NK-92 (cell line): Measurements from ENCODE around the gene PAEP.
"Not testable (repeated sequence)": the region's sequence is repeated elsewhere in the genome, so short reads cannot be mapped to it uniquely, and the experiment has no call there.

Experiments used
- DNase-seq: peaks from one replicate; lab custom pipeline; 2025; ENCODE audit not compliant: unreplicated experiment; lab: John Stamatoyannopoulos, UW

PAEP gene

DNA sequence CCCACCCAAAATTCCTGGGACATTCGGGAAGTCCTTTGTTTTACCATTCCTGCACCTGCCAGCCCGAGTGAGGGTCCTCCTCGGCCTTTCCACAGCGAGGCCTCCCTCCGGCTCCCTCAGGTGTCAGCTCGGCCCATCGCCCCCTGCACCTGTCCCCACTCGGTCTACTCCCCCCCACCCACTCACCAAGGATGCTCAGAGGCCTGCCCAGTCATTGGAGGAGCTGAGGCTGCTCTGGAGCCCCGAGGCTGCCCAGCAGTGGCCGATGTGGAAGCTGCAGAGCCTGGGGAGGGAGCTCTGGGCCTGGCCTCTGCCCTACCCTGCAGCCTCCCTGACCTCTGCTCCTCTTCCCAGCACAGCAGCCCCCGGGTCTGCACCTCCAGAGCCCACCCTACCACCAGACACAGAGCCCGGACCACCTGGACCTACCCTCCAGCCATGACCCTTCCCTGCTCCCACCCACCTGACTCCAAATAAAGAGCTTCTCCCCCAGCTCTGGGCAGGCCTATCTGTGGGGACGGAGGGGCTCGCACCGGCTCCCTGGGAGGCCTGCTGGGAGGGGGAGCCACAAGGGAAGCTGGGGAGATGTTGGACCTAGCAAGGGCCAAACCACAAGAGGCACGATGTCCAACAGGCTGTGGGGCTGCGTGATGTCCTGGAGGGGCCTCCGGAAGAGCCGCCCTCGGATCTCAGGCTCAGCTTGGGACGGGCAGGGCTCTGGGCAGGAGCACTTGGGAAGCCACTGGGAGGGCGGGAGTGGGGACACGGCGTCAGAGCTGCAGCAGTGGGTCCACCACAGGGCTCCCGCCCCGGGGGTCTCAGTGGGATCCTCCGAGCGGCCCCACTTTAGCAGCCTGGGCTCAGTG is 11.8 kb upstream of the PAEP start:
- DNase-seq = not testable (repeated sequence)

DNA sequence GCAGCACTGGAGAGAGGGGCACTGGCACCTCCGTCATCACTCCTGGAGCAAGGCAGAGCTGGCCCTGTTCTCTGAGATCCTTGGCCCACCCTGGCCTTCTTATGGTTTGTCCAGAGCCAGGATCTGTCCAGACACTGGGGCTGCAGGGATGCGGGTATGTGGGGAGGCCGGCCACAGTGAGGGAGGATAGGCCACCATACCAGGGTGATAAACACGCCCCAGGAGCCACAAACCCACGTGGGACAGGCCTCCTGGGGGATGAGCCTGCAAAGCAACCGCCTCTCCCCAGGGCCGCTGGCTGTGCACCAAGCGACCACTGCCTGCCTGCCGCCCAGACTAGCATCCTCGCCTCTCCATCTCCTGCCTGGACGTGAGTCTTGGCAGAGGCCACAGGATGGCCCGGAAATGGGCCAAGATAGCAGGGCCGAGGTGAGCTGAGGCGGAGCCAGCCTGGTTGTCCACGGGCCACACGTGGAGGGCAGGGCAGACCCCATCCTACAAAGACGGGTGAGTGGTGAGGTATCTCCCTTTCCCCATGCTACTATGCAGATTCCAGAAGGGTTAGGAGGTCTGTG is 11.1 kb upstream of the PAEP start:
- DNase-seq = no peak

DNA sequence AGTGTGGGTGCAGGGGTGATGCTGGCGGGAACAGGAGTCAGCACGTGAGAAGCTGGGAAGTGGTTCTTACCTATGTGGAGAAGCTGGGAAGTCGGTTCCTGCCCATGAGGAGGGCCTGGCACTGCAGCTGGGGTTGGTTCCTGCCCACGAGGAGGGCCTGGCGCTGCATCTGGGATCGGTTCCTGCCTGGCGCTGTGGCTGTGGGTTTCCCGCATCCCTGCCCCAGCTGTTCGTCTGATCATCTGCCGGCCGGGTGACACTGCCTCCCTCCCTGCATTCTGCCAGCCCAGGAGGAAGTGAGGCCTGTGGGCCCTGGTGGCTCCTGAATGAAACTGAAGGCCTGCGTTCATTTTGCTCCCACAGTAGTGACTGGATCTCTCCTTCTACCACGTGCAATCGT is 10.5 kb upstream of the PAEP start:
- DNase-seq = no peak

GRCh38 chr9:135551456-135551855 is 10.1 kb upstream of the PAEP start:
- no peak for DNase-seq

- DNase-seq = no peak
Observed at GRCh38 chr9:135552021-135552697, 9.4 kb upstream of the PAEP start.

GRCh38 chr9:135552698-135553171 is 8.8 kb upstream of the PAEP start:
- DNase-seq = no peak

DNA sequence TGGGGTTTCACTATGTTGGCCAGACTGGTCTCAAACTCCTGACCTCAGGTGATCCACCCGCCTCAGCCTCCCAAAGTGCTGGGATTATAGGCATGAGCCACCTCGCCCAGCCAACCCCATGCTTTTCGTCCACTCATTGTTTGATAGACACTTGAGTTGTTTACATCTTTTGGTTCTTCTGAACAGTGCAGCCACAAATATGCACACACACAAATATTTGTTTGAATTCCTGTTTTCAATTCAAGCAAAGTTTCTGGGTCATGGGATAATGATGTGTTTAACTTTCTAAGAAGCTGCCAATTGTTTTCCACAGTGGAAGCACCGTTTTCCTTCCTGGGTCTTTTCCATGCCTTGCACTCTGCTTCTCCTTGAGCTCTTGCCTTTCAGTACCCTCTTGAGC is 6.8 kb upstream of the PAEP start:
- no peak for DNase-seq

DNA sequence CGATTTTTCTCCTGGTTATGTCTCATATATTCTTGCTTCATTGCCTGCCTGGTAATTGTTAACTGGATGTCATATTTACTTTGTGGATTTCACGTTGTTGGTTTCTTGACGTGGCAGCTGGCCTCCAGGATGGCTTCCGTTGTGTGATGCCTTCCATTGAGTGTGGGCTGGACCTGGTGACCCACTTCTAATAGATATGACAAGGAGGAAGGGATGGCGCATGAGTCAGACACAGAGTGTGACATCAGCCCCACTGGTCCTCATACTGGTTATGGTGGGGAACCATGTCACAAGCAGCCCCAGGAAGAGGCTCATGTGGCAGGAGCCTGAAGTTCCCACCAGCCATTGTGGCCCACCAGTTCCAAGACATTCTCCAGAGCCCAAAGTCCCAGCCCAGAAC is 6.4 kb upstream of the PAEP start:
- DNase-seq = no peak

GRCh38 chr9:135555910-135556309 is 5.6 kb upstream of the PAEP start:
- DNase-seq = no peak

DNA sequence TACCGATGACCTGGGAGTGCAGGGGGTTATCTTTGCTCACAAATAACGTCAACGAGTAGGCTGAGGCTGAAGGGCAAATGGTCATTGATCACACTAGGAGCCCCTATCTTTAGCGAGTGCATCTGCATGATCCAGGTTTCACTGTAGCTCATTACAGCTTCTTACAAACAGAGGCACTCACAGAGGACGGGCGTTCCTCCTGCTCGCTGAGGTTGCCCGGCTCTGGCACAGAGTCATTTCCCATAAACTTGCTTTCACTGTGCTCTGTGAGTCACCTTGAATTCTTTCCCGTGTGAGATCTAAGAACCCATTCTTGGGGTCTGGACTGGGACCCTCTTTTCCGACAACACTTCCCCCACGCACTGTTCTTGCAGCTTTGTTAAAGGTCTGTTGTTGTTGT is 1.9 kb upstream of the PAEP start:
- no peak for DNase-seq

DNA sequence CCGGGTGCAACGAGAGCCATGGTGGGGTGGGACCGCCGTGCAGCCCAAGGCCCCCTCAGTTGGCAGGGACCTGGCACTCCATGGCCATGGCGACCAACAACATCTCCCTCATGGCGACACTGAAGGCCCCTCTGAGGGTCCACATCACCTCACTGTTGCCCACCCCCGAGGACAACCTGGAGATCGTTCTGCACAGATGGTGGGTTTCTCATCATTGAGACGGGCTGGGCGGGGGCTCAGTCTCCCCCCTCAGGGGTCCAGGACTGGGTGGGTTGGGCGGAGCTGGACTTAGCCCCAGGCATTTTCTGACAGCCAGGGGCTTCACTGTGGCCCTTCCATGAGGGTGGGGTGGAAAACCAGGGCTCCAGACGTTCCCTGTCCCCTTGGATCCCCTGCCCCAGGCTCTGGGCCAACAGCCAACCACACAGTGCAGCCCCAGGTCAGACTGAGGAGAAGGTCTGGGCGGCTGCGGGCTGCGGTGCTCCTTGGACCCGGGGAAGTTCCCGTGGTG is 734 bp downstream of the PAEP start:
- DNase-seq = no peak

- DNase-seq = no peak
Observed at GRCh38 chr9:135563039-135563476, 1.5 kb downstream of the PAEP start.

- DNase-seq = no peak
Observed at GRCh38 chr9:135563858-135564257, 2.3 kb downstream of the PAEP start.

DNA sequence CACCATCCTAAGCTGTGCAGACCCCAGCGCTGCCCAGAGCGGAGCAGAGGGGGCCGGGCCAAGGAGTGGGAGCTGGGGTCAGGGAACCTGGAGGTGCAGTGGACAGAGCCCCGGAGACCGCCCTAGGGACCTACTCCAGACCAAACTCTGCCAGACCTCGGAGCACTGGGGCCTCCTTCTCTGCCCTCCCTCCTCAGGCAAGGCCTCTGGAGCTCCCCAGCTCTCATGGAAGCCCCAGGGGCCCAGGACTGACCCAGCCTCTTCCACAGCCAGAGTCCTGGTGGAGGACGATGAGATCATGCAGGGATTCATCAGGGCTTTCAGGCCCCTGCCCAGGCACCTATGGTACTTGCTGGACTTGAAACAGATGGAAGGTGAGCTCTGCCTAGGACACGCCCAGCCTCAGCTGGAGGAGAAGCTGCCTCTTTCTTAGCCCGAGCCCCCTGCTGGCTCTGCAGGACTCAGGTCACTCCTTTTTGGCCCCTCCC is 3.6 kb downstream of the PAEP start:
- no peak for DNase-seq

DNA sequence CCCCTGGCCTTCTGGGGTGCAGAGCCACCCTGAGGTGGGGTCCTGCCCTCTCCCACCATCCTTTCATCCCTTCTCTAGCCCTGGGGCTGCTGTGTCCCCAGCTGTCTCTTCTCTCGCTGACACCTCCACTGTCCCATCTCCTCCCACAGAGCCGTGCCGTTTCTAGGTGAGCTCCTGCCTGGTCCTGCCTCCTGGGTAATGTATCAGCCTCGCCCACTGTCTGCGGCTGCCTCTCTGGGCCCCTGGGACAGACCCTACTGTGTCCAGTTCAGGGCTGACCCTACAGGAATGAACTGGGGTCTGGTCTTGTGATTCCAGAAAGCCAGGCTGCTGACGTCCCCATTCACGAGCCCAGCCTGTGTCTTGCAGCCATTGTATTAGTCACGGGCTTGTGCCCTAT is 4.1 kb downstream of the PAEP start:
- no peak for DNase-seq

DNA sequence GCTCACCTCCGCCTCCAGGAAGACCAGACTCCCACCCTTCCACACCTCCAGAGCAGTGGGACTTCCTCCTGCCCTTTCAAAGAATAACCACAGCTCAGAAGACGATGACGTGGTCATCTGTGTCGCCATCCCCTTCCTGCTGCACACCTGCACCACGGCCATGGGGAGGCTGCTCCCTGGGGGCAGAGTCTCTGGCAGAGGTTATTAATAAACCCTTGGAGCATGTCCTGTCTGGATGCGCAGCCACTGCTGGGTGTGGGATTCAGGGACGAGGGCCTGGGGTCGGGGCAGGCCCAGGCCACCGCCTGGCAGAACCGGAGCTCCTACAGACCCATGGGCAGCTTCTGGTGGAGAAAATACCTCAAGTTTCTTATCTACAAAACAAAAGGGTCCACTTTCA is 5.0 kb downstream of the PAEP start:
- DNase-seq = no peak

DNA sequence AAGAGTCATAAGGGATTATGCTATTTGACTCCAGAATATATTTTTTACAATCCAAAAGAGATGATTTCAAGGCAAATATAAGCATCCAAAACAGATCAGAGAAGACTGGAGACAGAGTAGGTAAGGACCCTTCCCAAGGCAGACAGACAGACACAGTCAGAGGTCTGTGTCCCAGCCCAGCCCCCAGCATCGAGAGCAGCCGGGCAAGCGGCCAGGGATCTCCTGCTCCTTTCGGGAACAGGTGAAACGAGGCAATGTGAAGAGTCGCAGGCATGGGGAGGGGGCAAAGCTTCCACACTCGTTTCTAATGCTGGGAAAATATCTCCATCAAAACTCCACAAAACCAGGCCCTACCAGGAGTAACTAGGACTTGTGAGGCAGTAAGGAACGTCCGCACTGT is 5.8 kb downstream of the PAEP start:
- DNase-seq = no peak

GRCh38 chr9:135568026-135568425 is 6.5 kb downstream of the PAEP start:
- DNase-seq = no peak

DNA sequence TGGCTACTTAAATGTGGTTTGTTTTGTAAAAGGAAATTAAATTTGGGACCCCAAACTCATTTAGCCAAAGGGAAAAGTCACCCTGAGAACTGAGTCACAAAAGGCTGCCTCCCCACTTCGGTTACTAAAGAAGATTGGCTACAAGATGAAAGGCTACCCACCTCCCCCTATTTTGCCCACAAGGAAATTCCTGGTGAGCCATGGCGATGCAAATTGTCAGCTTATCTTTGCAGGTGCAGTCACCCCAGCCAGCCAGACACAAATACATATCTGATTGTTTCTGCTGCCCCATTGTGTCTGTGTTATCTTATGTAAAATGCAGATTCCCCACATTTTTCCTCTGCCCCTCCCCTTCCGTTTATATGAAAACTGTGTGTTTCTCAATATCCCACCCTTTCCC is 8.9 kb downstream of the PAEP start:
- no peak for DNase-seq

GRCh38 chr9:135572233-135572632 is 10.7 kb downstream of the PAEP start:
- no peak for DNase-seq

DNA sequence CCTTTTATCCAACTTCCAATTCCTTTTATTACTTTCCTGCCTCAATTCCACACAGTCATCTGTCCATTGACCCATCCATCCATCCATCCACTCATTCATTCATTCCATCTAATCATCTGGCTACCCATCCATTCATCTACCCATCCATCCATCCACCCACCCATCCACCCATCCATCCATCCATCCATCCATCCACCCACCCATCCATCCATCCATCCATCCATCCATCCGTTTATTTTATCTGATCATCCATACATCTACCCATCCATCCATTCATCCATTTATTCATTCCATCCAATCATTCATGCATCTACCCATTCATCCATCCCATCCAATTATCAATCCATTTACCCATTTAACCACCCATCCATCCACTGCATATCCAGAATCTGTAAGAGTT is 11.6 kb downstream of the PAEP start:
- DNase-seq = no peak

- DNase-seq = no peak
Observed at GRCh38 chr9:135574331-135574730, 12.8 kb downstream of the PAEP start.
